ENCODE results near the gene GNG2. TPM values are rescaled to one million over a fixed set of nuclear protein-coding genes. Genes with fewer than 3 reads are reported as not detected.

The GNG2 gene
- total RNA-seq, 2 experiments from 2014 or later, result 24.0 to 32.0 TPM

DNA sequence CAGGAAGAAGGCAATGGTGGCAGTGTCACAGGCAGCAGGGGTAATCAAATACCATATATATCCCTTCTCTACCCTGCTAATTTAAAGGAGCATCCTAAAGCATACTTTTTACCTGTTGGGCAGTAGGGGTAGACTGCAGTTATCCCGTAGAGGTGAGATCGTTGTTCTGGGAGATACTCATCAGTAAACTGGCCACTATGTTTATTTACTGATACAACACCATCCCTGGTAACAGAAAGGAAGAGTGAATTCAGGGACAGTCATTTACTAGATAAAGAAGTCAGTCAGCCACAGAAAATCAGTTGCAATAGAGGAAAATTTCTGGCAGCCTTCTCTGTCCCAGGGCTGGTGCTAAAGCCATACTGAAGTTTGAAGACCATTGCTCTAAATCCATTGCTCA is 145.2 kb downstream of the GNG2 start:
- TF ChIP-seq, protein P1, sequence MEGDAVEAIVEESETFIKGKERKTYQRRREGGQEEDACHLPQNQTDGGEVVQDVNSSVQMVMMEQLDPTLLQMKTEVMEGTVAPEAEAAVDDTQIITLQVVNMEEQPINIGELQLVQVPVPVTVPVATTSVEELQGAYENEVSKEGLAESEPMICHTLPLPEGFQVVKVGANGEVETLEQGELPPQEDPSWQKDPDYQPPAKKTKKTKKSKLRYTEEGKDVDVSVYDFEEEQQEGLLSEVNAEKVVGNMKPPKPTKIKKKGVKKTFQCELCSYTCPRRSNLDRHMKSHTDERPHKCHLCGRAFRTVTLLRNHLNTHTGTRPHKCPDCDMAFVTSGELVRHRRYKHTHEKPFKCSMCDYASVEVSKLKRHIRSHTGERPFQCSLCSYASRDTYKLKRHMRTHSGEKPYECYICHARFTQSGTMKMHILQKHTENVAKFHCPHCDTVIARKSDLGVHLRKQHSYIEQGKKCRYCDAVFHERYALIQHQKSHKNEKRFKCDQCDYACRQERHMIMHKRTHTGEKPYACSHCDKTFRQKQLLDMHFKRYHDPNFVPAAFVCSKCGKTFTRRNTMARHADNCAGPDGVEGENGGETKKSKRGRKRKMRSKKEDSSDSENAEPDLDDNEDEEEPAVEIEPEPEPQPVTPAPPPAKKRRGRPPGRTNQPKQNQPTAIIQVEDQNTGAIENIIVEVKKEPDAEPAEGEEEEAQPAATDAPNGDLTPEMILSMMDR (conservative IDR thresholded peaks at IDR 0.05; ENCODE audit: low read length), result no peak
- TF ChIP-seq EZH2phosphoT487 (IDR thresholded peaks at IDR 0.05; ENCODE audit: borderline replicate concordance, low read depth, low read length), result no peak
- intact Hi-C loops (cut with micrococcal nuclease; ENCODE audit: unreplicated experiment), result no loop called here
- H3K9me3 ChIP-seq (ENCODE audit: low read length), result no peaks in the 10 kb centered on the region
- no peak overlapping the region for H3K4me2 ChIP-seq (ENCODE audit: low read length)
- H3K27ac ChIP-seq (ENCODE audit: low read depth, low read length, poor library complexity, severe bottlenecking), result no peak overlapping the region
- no peak overlapping the region for H2AFZ ChIP-seq (ENCODE audit: low read length)
- CTCF ChIA-PET (ENCODE audit: unreplicated experiment), result no interaction called here
- no peaks in the 10 kb centered on the region for H3K79me2 ChIP-seq (ENCODE audit: insufficient read depth, low read depth, low read length)
- H3K4me3 ChIP-seq (ENCODE audit: low read depth, low read length, poor library complexity, severe bottlenecking), result no peak overlapping the region
- peaks cover 100% of the 10 kb centered on the region for H3K36me3 ChIP-seq (ENCODE audit: insufficient read depth, low read length)
- DNase-seq (ENCODE audit: low spot score), result no peak
- POLR2A ChIA-PET, result interaction anchor here (0.6 to 2.5 kb wide), 2 partner anchors 11 to 1567 kb away, joined by 4 to 15 read pairs; no protein-coding TSS in a partner anchor
- H3K9me2 ChIP-seq (ENCODE audit: insufficient read depth, low read length), result no peaks in the 10 kb centered on the region
- no TSS peak for BruUV-seq (replicated peaks)
- H4K20me1 ChIP-seq (ENCODE audit: insufficient read depth, low read length), result no peaks in the 10 kb centered on the region
- H3K4me1 ChIP-seq (ENCODE audit: insufficient read depth, low read length, poor library complexity, severe bottlenecking), result no peaks in the 10 kb centered on the region

DNA sequence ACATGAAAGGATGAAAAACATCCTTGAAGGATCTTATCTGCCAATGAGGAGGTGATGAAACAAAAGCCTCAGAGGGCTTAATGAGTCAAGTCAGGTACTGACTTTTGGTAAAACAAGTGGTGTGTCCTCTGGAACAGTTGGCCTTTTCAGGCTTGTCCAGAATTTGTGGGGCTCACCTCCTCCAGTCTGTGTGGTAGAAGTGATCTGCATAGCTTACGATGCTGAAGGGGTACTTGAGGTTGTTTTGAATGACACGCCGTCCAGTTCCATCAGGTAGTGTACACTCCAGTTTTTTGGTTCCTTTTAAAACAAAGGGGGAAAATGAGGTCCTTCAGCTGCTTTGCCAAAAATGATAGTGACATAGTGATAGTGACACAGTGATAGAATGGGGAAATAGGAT is 145.9 kb downstream of the GNG2 start:
- DNase-seq (ENCODE audit: low spot score), result no peak
- H3K79me2 ChIP-seq (ENCODE audit: insufficient read depth, low read depth, low read length), result no peaks in the 10 kb centered on the region
- H3K9me3 ChIP-seq (ENCODE audit: low read length), result no peaks in the 10 kb centered on the region
- no peak overlapping the region for H3K27ac ChIP-seq (ENCODE audit: low read depth, low read length, poor library complexity, severe bottlenecking)
- no peak overlapping the region for H2AFZ ChIP-seq (ENCODE audit: low read length)
- H3K4me1 ChIP-seq (ENCODE audit: insufficient read depth, low read length, poor library complexity, severe bottlenecking), result no peaks in the 10 kb centered on the region
- CTCF ChIA-PET (ENCODE audit: unreplicated experiment), result no interaction called here
- no peak for TF ChIP-seq EZH2phosphoT487 (IDR thresholded peaks at IDR 0.05; ENCODE audit: borderline replicate concordance, low read depth, low read length)
- TF ChIP-seq, protein P1 (conservative IDR thresholded peaks at IDR 0.05; ENCODE audit: low read length), result no peak
- H3K9me2 ChIP-seq (ENCODE audit: insufficient read depth, low read length), result no peaks in the 10 kb centered on the region
- H3K36me3 ChIP-seq (ENCODE audit: insufficient read depth, low read length), result peaks cover 100% of the 10 kb centered on the region
- POLR2A ChIA-PET, result interaction anchor here (0.6 to 2.5 kb wide), 3 partner anchors 12 to 1567 kb away, joined by 3 to 15 read pairs (median 4); no protein-coding TSS in a partner anchor
- no peak overlapping the region for H3K4me3 ChIP-seq (ENCODE audit: low read depth, low read length, poor library complexity, severe bottlenecking)
- no TSS peak for BruUV-seq (replicated peaks)
- H3K4me2 ChIP-seq (ENCODE audit: low read length), result no peak overlapping the region
- H4K20me1 ChIP-seq (ENCODE audit: insufficient read depth, low read length), result no peaks in the 10 kb centered on the region
- intact Hi-C loops (cut with micrococcal nuclease; ENCODE audit: unreplicated experiment), result no loop called here

DNA sequence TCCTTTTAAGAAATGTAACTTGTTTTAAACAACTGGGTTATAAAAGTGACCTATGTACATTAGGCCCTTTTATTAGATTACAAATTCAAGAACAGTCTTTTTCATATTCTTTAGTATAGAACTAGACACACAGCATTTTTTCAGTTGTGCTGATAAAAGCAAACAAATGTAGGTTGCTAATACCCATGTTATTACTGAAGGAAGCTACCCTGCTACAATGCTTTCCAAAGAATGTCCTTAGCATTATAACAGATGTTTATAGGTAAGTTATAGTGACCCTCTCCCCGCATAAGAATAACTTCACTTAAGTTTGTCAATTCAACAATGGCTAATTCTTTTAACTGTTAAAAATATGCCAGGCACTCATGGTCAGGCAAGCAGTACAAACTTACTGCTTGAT is 146.8 kb downstream of the GNG2 start:
- H3K4me3 ChIP-seq (ENCODE audit: low read depth, low read length, poor library complexity, severe bottlenecking), result no peak overlapping the region
- no peak overlapping the region for H3K27ac ChIP-seq (ENCODE audit: low read depth, low read length, poor library complexity, severe bottlenecking)
- no peak overlapping the region for H2AFZ ChIP-seq (ENCODE audit: low read length)
- BruUV-seq (replicated peaks), result no TSS peak
- H3K4me1 ChIP-seq (ENCODE audit: insufficient read depth, low read length, poor library complexity, severe bottlenecking), result no peaks in the 10 kb centered on the region
- no peaks in the 10 kb centered on the region for H3K9me3 ChIP-seq (ENCODE audit: low read length)
- no peaks in the 10 kb centered on the region for H3K79me2 ChIP-seq (ENCODE audit: insufficient read depth, low read depth, low read length)
- TF ChIP-seq EZH2phosphoT487 (IDR thresholded peaks at IDR 0.05; ENCODE audit: borderline replicate concordance, low read depth, low read length), result no peak
- TF ChIP-seq, protein P1 (conservative IDR thresholded peaks at IDR 0.05; ENCODE audit: low read length), result no peak
- H3K36me3 ChIP-seq (ENCODE audit: insufficient read depth, low read length), result peaks cover 95% of the 10 kb centered on the region
- no peaks in the 10 kb centered on the region for H3K9me2 ChIP-seq (ENCODE audit: insufficient read depth, low read length)
- no peak overlapping the region for H3K4me2 ChIP-seq (ENCODE audit: low read length)
- ChIA-PET CTCF (ENCODE audit: unreplicated experiment) (no interaction called here), POLR2A (interaction anchor here (0.8 to 2.5 kb wide), 2 partner anchors 13 to 177 kb away, joined by 3 to 15 read pairs; no protein-coding TSS in a partner anchor)
- H4K20me1 ChIP-seq (ENCODE audit: insufficient read depth, low read length), result no peaks in the 10 kb centered on the region
- DNase-seq (ENCODE audit: low spot score), result no peak
- intact Hi-C loops (cut with micrococcal nuclease; ENCODE audit: unreplicated experiment), result no loop called here

Data from OCI-LY7 (cell line).